ENCODE data around the gene KRT76. TPM values are rescaled to one million over a fixed set of nuclear protein-coding genes. Genes with fewer than 3 reads are reported as not detected.

Gene KRT76
- total RNA-seq, 4 donors from 2014 or later, result not detected

- Histone ChIP-seq H3K4me1 (no peaks in the 10 kb centered on the region), H3K36me3 (no peaks in the 10 kb centered on the region), H3K27me3 (no peaks in the 10 kb centered on the region), H3K27ac (no peak overlapping the region), H3K9me3 (peaks cover 0 to 27% (median 3%) of the 10 kb centered on the region in 4 donors), H3K4me3 (no peak overlapping the region)
- DNase-seq (ENCODE audit: low spot score in 2 of 2), result no peak
- no peak for TF ChIP-seq EP300 (IDR thresholded peaks at IDR 0.05)
- no peak for TF ChIP-seq CTCF (IDR thresholded peaks at IDR 0.05)
- no peak for TF ChIP-seq POLR2A (IDR thresholded peaks at IDR 0.05)
- WGBS, 2 donors, result 33 to 41% methylated on average over 1 of the region's 1 CpG
Measured at GRCh38 chr12:52757449-52758176, 19.5 kb downstream of the KRT76 start.

GRCh38 chr12:52756281-52756960 lies 20.7 kb downstream of the KRT76 start:
- no peak for DNase-seq (ENCODE audit: low spot score in 2 of 2)
- TF ChIP-seq CTCF (IDR thresholded peaks at IDR 0.05) (no peak), EP300 (IDR thresholded peaks at IDR 0.05) (no peak), POLR2A (IDR thresholded peaks at IDR 0.05) (no peak)
- WGBS, 2 donors, result 80 to 84% methylated on average over 8 of the region's 8 CpGs
- Histone ChIP-seq H3K27ac (no peak overlapping the region), H3K4me3 (no peak overlapping the region), H3K36me3 (no peaks in the 10 kb centered on the region), H3K27me3 (no peaks in the 10 kb centered on the region), H3K9me3 (peaks cover 0 to 17% (median 3%) of the 10 kb centered on the region in 4 donors), H3K4me1 (no peaks in the 10 kb centered on the region)

GRCh38 chr12:52755533-52755932 lies 21.6 kb downstream of the KRT76 start:
- TF ChIP-seq CTCF (IDR thresholded peaks at IDR 0.05), result no peak
- no peak for TF ChIP-seq EP300 (IDR thresholded peaks at IDR 0.05)
- TF ChIP-seq POLR2A (IDR thresholded peaks at IDR 0.05), result no peak
- Histone ChIP-seq H3K4me3 (no peak overlapping the region), H3K27me3 (no peaks in the 10 kb centered on the region), H3K4me1 (no peaks in the 10 kb centered on the region), H3K9me3 (peaks cover 0 to 8% (median under 1%) of the 10 kb centered on the region in 4 donors), H3K36me3 (no peaks in the 10 kb centered on the region), H3K27ac (no peak overlapping the region)
- 70 to 75% methylated on average over 3 of the region's 3 CpGs for WGBS, 2 donors
- DNase-seq (ENCODE audit: low spot score in 2 of 2), result no peak

GRCh38 chr12:52754135-52754534 lies 23.0 kb downstream of the KRT76 start:
- H3K4me3 ChIP-seq, result no peak overlapping the region
- no peaks in the 10 kb centered on the region for H3K36me3 ChIP-seq
- TF ChIP-seq EP300 (IDR thresholded peaks at IDR 0.05), result no peak
- no peak for TF ChIP-seq POLR2A (IDR thresholded peaks at IDR 0.05)
- TF ChIP-seq CTCF (IDR thresholded peaks at IDR 0.05), result no peak
- no peaks in the 10 kb centered on the region for H3K27me3 ChIP-seq
- H3K4me1 ChIP-seq, result no peaks in the 10 kb centered on the region
- H3K27ac ChIP-seq, result no peak overlapping the region
- no peak for DNase-seq (ENCODE audit: low spot score in 2 of 2)
- no peaks in the 10 kb centered on the region for H3K9me3 ChIP-seq

GRCh38 chr12:52753283-52753682 lies 23.9 kb downstream of the KRT76 start:
- H3K4me3 ChIP-seq, result no peak overlapping the region
- no peak for TF ChIP-seq POLR2A (IDR thresholded peaks at IDR 0.05)
- no peak for TF ChIP-seq EP300 (IDR thresholded peaks at IDR 0.05)
- TF ChIP-seq CTCF (IDR thresholded peaks at IDR 0.05), result no peak
- H3K27me3 ChIP-seq, result no peaks in the 10 kb centered on the region
- no peak overlapping the region for H3K27ac ChIP-seq
- 87 to 92% methylated on average over 3 of the region's 3 CpGs for whole genome bisulfite sequencing, 2 donors
- H3K9me3 ChIP-seq, result no peaks in the 10 kb centered on the region
- H3K36me3 ChIP-seq, result no peaks in the 10 kb centered on the region
- H3K4me1 ChIP-seq, result no peaks in the 10 kb centered on the region
- DNase-seq (ENCODE audit: low spot score in 2 of 2), result no peak

Data from tibial nerve (tissue), 4 donors.